Activated CD8-positive, alpha-beta memory T cell treated with anti-CD3 and anti-CD28 coated beads, Interleukin-2, amount 50 U/mL, for 1 hour (primary cell): ENCODE results near the gene GLIS1.
"Not testable (repeated sequence)": the region's sequence is repeated elsewhere in the genome, so short reads cannot be mapped to it uniquely, and the experiment has no call there.

Source experiments
- DNase-seq: peaks from one replicate; pipeline ENCODE4 v3.0.0-alpha.2; 2020; ENCODE audit errors: extremely low read depth

Gene GLIS1

GRCh38 chr1:53654216-53655210, 84.5 kb downstream of the GLIS1 start:
- DNase-seq: no peak

- no peak for DNase-seq
These were observed 85.3 kb downstream of the GLIS1 start for GRCh38 chr1:53653631-53654030.

- no peak for DNase-seq
These were observed 85.8 kb downstream of the GLIS1 start for GRCh38 chr1:53653200-53653575.

DNA sequence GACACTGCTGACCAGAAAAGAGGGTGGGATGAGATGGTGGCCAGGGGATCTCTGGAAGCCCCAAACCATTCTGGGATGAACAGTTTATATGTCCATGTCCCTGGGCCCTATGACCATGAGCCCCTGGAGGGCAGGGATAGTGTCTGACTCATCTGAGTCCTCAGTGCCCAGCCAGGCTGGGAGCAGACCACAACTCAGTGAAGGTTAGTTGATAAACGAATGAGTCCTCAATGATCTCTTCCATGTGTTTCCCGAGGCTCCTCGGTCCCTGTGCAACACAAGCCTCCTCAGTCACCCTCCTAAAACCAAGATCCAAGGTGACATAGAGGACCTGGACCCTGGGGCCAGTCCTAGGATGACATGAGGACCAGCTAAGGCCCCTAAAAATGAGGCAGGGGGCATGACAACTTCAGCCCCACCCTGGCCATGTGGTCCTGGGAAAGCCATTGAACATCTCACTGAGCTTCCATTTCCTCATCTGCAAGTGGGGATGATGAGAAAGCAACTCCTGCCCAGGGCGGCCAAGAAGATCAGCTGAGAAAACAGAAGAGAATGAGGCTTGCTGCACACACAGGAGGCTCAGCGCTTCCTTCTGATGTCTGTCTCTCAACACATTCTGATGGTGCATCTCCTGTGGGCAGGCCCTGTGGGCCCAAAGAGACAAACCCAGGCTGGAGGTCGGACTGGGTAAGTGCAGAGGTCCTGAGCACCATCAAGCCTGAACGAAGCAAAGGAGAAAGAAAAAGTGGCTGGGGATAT, 86.3 kb downstream of the GLIS1 start:
- DNase-seq: no peak

GRCh38 chr1:53651356-53651755, 87.6 kb downstream of the GLIS1 start:
- DNase-seq: no peak

DNA sequence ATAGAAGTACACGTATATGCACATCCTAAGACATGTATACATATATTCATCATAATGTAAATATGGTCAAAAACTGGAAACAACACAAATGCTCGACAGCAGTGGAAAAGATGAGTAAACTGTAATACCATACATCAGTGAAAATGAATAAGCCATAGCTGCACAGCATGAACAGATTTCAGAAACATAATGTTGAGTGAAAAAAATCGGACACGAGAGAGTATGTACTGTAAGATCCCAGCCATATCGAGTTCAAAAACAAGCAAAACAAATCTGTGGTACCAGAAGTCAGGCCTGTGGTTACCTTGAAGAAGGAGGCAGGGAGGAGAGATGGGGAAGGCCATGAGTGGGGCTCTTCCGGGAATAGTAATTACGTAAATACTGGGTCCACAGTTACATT, 90.4 kb downstream of the GLIS1 start:
- DNase-seq: no peak

GRCh38 chr1:53647915-53648314, 91.0 kb downstream of the GLIS1 start:
- DNase-seq: not testable (repeated sequence)

DNA sequence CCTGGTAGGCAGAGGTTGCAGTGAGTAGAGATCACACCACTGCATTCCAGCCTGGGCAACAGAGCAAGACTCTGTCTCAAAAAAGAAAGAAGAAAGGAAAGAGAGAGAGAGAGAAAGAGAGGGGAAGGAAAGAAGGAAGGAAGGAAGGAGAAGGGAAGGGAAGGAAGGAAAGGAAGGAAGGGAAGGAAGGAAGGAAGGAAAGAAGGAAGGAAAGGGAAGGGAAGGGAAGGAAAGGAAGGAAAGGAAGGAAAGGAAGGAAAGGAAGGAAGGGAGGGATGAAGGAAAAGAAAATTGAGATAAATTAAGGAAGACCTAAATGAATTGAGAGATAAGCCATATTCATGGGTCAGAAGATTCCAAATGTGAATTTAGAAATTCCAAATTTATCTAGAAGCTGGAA, 92.2 kb downstream of the GLIS1 start:
- DNase-seq: no peak

GRCh38 chr1:53645690-53646078, 93.3 kb downstream of the GLIS1 start:
- no peak for DNase-seq

GRCh38 chr1:53644909-53645689, 93.9 kb downstream of the GLIS1 start:
- DNase-seq: no peak

GRCh38 chr1:53644496-53644895, 94.5 kb downstream of the GLIS1 start:
- DNase-seq: no peak

GRCh38 chr1:53643881-53644390, 95.0 kb downstream of the GLIS1 start:
- DNase-seq: no peak

DNA sequence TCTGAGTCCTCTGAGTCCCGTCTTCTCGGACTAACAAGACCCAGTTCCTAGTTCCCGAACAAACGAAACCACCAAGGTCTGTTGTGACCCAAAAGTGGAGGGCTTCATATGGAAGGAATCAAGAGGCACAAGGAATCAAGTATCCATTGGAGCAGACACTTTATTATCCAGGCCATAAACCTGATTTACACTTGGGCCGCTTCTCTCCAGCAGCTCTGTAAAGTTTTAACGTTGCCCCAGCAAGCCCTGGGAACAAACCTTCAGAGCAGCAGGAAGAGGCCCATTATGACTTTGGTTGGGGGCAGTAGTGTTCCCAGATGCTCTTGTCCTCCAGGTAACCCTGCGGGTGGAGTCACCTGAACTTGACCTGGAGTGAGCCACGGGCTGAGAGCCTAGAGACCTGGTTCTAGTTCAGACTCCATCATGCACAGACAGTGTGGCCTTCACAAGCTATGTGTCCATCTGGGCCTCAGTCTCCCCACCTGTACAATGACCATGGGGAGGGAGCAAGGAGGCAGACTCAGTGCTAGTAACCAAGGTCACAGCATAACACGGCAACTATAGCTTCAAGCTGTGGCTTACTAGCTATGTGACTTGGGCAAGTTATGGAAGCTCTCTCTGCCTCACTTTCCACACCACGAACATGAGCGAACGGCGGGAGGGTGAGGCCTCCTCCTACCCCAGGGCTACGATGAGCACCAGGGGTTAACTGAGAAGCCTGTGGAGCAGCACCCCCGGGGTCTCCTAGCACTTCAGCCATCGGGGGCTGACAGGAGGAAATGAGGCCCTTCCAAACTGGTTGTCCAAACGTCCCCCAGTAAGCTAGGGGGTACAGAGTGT, 95.7 kb downstream of the GLIS1 start:
- DNase-seq: no peak

- DNase-seq: no peak
These were observed 96.4 kb downstream of the GLIS1 start for GRCh38 chr1:53642607-53643006.

GRCh38 chr1:53642215-53642555, 96.8 kb downstream of the GLIS1 start:
- DNase-seq: no peak

- no peak for DNase-seq
These were observed 97.3 kb downstream of the GLIS1 start for GRCh38 chr1:53641481-53642214.

DNA sequence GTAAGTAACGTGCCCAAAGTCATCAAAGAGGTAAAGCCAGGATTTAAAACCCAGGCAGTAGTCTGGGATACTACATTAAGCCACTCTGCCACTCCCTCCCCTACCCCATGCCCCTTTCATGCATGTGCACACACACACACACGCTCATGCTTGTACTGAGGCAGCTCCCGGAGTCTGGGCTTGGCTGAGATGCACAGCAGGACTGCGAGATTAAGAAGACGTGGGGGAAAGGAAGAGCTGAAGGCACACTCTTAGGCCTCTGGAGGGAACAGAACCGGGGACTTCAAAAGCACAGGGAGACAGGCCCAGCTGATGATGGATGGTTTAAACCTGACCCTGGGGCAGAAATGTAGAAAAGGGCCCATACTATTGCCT, 98.3 kb downstream of the GLIS1 start:
- no peak for DNase-seq

- no peak for DNase-seq
These were observed 98.8 kb downstream of the GLIS1 start for GRCh38 chr1:53639996-53640700.

DNA sequence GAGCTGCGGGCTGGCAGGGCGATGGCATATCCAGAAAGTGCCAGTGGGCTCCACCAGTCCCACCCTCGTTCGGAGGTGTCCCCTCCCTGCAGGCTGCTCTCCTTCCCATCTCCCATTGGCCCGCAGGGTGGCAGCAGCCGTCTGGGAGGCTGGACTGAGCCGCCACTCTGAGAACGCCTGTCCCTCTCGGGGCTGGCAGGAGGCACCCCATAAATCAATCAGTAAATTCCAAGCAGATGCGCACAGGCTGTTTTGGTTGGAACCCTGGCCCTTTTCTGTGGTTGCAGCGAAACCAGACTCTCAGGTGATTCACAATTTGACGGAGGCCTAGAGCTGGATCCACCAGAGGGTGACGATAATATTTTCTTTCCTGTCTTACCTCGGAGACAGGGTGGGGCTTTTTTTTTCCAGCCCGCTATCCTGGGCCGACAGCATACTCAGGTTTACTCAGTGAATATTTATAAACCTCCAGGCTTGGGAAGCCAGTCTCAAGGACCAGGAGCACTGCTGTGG, 99.7 kb downstream of the GLIS1 start:
- DNase-seq: no peak
